B cell (primary cell): ENCODE data around the gene TNN. TPM values are rescaled to one million over a fixed set of nuclear protein-coding genes. Genes with fewer than 3 reads are reported as not detected.

Source experiments
- ATAC-seq: fragments of 200-7000 bp; cut with Tn5 transposase; one replicate; pipeline ENCODE4 v1.10.0; 2021; ENCODE audit warnings: low read depth, mild to moderate bottlenecking, moderate number of reproducible peaks, moderate library complexity
- CTCF ChIA-PET: fragments of 350-600 bp; sonication (Branson Sonifier 250); formaldehyde crosslinking; loops from one replicate; lab custom pipeline; 2021; ENCODE audit warnings: antibody characterized with exemption, inconsistent platforms; lab: Charles Lee
- POLR2A ChIA-PET: fragments of 350-600 bp; sonication (Branson Sonifier 250); formaldehyde crosslinking; loops from one replicate; lab custom pipeline; 2021; ENCODE audit warnings: antibody characterized with exemption; lab: Charles Lee
- DNase-seq: peaks from one replicate; pipeline ENCODE4 v3.0.0; 2013
- H2AFZ ChIP-seq: 2 replicates; pipeline ENCODE4 v1.6.1; 2012; ENCODE audit warnings: mild to moderate bottlenecking, low read depth, low read length; ENCODE audit not compliant: insufficient read depth, poor library complexity, severe bottlenecking
- H3K27ac ChIP-seq, 2 donors: 1 replicate in 1 of 2; 2 replicates in 1 of 2; pipeline ENCODE4 v1.5.1; 2012 to 2013; ENCODE audit warnings: low read length in 2 of 2, mild to moderate bottlenecking in 2 of 2, moderate library complexity in 1 of 2
- H3K27me3 ChIP-seq, 4 experiments: fragments of 200-600 bp in 1 of 4; sonication (generic) in 1 of 4; replicated peaks in 1 of 4; 1 replicate in 2 of 4; 2 replicates in 2 of 4; pipeline versions ENCODE4 v1.6.1 to v1.7.0; 2013 to 2016; ENCODE audit warnings: low read length in 3 of 4, mild to moderate bottlenecking in 2 of 4, mixed read lengths in 1 of 4, moderate library complexity in 1 of 4; ENCODE audit not compliant: insufficient read depth in 4 of 4, control insufficient read depth in 3 of 4; ENCODE audit errors: control extremely low read depth in 1 of 4
- H3K36me3 ChIP-seq, 2 experiments: replicated peaks in 1 of 2; 1 replicate in 1 of 2; 2 replicates in 1 of 2; pipeline versions ENCODE4 v1.6.1 to v1.7.1; 2013; ENCODE audit warnings: low read length in 1 of 2; ENCODE audit not compliant: insufficient read depth in 2 of 2, control insufficient read depth in 1 of 2; ENCODE audit errors: control extremely low read depth in 1 of 2, extremely low read depth in 1 of 2
- H3K4me1 ChIP-seq, 2 donors: fragments of 200-600 bp in 1 of 2; sonication (generic) in 1 of 2; 1 replicate in 1 of 2; 2 replicates in 1 of 2; pipeline versions ENCODE4 v1.5.1 to v1.6.1; 2013 to 2017; ENCODE audit warnings: low read length in 2 of 2; ENCODE audit not compliant: control insufficient read depth in 2 of 2, insufficient read depth in 2 of 2
- H3K4me2 ChIP-seq: replicated peaks from 2 replicates; pipeline ENCODE3; 2012; ENCODE audit warnings: mild to moderate bottlenecking, low read depth, low read length; ENCODE audit not compliant: poor library complexity, severe bottlenecking
- H3K4me3 ChIP-seq, 5 experiments: fragments of 200-600 bp in 1 of 5; sonication (generic) in 1 of 5; 1 replicate in 3 of 5; 2 replicates in 2 of 5; pipeline versions ENCODE4 v1.5.1 to v1.7.0; 2011 to 2016; ENCODE audit warnings: low read length in 4 of 5, mild to moderate bottlenecking in 4 of 5, low read depth in 2 of 5, control low read depth in 1 of 5, moderate library complexity in 1 of 5; ENCODE audit not compliant: insufficient read depth in 1 of 5; ENCODE audit errors: control extremely low read depth in 1 of 5, extremely low read depth in 1 of 5
- H3K79me2 ChIP-seq: fragments of 200-600 bp; sonication (generic); one replicate; pipeline ENCODE4 v1.6.0; 2016; ENCODE audit warnings: low read length; ENCODE audit not compliant: control insufficient read depth, insufficient read depth
- H3K9ac ChIP-seq: fragments of 200-600 bp; sonication (generic); 2 replicates; pipeline ENCODE4 v1.6.1; 2017; ENCODE audit warnings: mild to moderate bottlenecking, low read length, moderate library complexity
- H3K9me3 ChIP-seq, 3 donors: one replicate each; pipeline versions ENCODE4 v1.6.1 to v1.7.1; 2013; ENCODE audit warnings: low read length in 2 of 3; ENCODE audit not compliant: control insufficient read depth in 2 of 3, insufficient read depth in 1 of 3; ENCODE audit errors: control extremely low read depth in 1 of 3
- H4K20me1 ChIP-seq: 2 replicates; pipeline ENCODE4 v1.6.0; 2012; ENCODE audit warnings: mild to moderate bottlenecking, low read length; ENCODE audit not compliant: insufficient read depth, control insufficient read depth, poor library complexity, severe bottlenecking
- H3K27ac Mint-ChIP-seq: one replicate; pipeline ENCODE4 v1.8.0; 2021; ENCODE audit warnings: mixed read lengths
- H3K27me3 Mint-ChIP-seq: one replicate; pipeline ENCODE4 v1.8.0; 2021; ENCODE audit warnings: mixed read lengths
- H3K4me1 Mint-ChIP-seq: one replicate; pipeline ENCODE4 v1.8.0; 2021; ENCODE audit warnings: mixed read lengths
- H3K4me3 Mint-ChIP-seq: one replicate; pipeline ENCODE4 v1.8.0; 2021; ENCODE audit warnings: mixed read lengths
- H3K9me3 Mint-ChIP-seq: one replicate; pipeline ENCODE4 v1.8.0; 2022; ENCODE audit warnings: mixed read lengths; ENCODE audit not compliant: insufficient read depth
- CTCF ChIP-seq: fragments of 200-600 bp; IDR thresholded peaks from one replicate; pipeline ENCODE4 v1.8.0; 2022; ENCODE audit warnings: antibody characterized with exemption, mild to moderate bottlenecking
- EZH2 ChIP-seq: IDR thresholded peaks from 2 replicates; pipeline ENCODE4 v1.6.1; 2012; ENCODE audit warnings: borderline replicate concordance, low read depth, mild to moderate bottlenecking, moderate library complexity, low read length; ENCODE audit not compliant: insufficient read depth, poor library complexity, severe bottlenecking
- WGBS: methylation state at CpG from one replicate; pipeline ENCODE4 v1.1.5; 2013; ENCODE audit warnings: missing lambda C conversion rate; ENCODE audit not compliant: insufficient coverage; 5-methylcytosine and 5-hydroxymethylcytosine counted together
- intact Hi-C: fragments of 100-400 bp; cut with micrococcal nuclease; formaldehyde crosslinking; loops from one replicate; pipeline ENCODE4 v1.10.0; 2022
- polyA plus RNA-seq: library from polyadenylated mRNA; depleted of rRNA; stranded (reverse); fragments of >200 nt; gene quantifications from 2 replicates; pipeline ENCODE4 v1.2.3, GENCODE V29; 2012
- total RNA-seq, 2 donors: library from RNA; stranded (reverse); fragments of 120-200 nt in 1 of 2; gene quantifications; 1 replicate in 1 of 2; 2 replicates in 1 of 2; pipeline versions ENCODE4 v1.2.3 to v1.2.4, GENCODE V29; 2013 to 2022

Gene TNN
- total and polyA plus RNA-seq, 2 donors (not counting 1 experiment from before 2014, with no cell fraction given) = not detected

GRCh38 chr1:175045097-175045496 is 22.5 kb upstream of the TNN start:
- Histone ChIP-seq H3K36me3 (no peaks in the 10 kb centered on the region), H3K79me2 (no peaks in the 10 kb centered on the region), H3K27me3 (peaks cover 0 to 10% (median 4%) of the 10 kb centered on the region in 4 experiments), H4K20me1 (no peaks in the 10 kb centered on the region), H3K4me1 (no peaks in the 10 kb centered on the region), H3K9ac (no peak overlapping the region), H3K27ac (no peak overlapping the region), H3K4me3 (no peak overlapping the region), H3K9me3 (no peaks in the 10 kb centered on the region), H3K4me2 (no peak overlapping the region), H2AFZ (no peak overlapping the region)
- Mint-ChIP-seq H3K9me3 (no peaks in the 10 kb centered on the region), H3K27ac (no peak overlapping the region), H3K4me3 (no peak overlapping the region), H3K27me3 (peaks cover 39% of the 10 kb centered on the region), H3K4me1 (no peaks in the 10 kb centered on the region)
- no peak for TF ChIP-seq CTCF
- TF ChIP-seq EZH2 = no peak
- intact Hi-C loops = no loop called here
- no peak for ATAC-seq
- ChIA-PET CTCF (no interaction called here), POLR2A (no interaction called here)
- WGBS = 95% methylated on average over 13 of the region's 19 CpGs
- no peak for DNase-seq

- H3K79me2 ChIP-seq = no peaks in the 10 kb centered on the region
- peaks cover 39% of the 10 kb centered on the region for H3K27me3 Mint-ChIP-seq
- no peak overlapping the region for H2AFZ ChIP-seq
- ChIA-PET CTCF (no interaction called here), POLR2A (no interaction called here)
- no peak overlapping the region for H3K4me2 ChIP-seq
- 97% methylated on average over 19 of the region's 32 CpGs for WGBS
- H3K27ac ChIP-seq = no peak overlapping the region
- H4K20me1 ChIP-seq = no peaks in the 10 kb centered on the region
- no peaks in the 10 kb centered on the region for H3K36me3 ChIP-seq
- no peaks in the 10 kb centered on the region for H3K4me1 Mint-ChIP-seq
- no peak for TF ChIP-seq EZH2
- no peak for TF ChIP-seq CTCF
- no peak overlapping the region for H3K4me3 ChIP-seq
- DNase-seq (no peak), ATAC-seq (no peak)
- H3K27ac Mint-ChIP-seq = no peak overlapping the region
- H3K9me3 ChIP-seq = no peaks in the 10 kb centered on the region
- no peaks in the 10 kb centered on the region for H3K4me1 ChIP-seq
- intact Hi-C loops = no loop called here
- peaks cover 0 to 10% (median 4%) of the 10 kb centered on the region in 4 experiments for H3K27me3 ChIP-seq
- H3K9me3 Mint-ChIP-seq = no peaks in the 10 kb centered on the region
- no peak overlapping the region for H3K9ac ChIP-seq
- no peak overlapping the region for H3K4me3 Mint-ChIP-seq
Observed at GRCh38 chr1:175045519-175045918, 22.1 kb upstream of the TNN start.
